K562 (cell line): Measurements from ENCODE around the gene FRMD3. TPM values are rescaled to one million over a fixed set of nuclear protein-coding genes. Genes with fewer than 3 reads are reported as not detected.

Experiments used
- ATAC-seq: fragments of 200-7000 bp; cut with Tn5 transposase; 3 replicates; pipeline ENCODE4 v1.9.1; 2020; ENCODE audit warnings: moderate library complexity
- BruUV-seq: library from RNA; stranded (reverse); fragments of 400-500 nt; replicated peaks from 2 replicates; lab custom pipeline; 2021; lab: Mats Ljungman, UMichigan
- CTCF ChIA-PET: fragments of 300-600 bp; formaldehyde crosslinking; extraction: SDS; loops from one replicate; lab custom pipeline; 2021; ENCODE audit warnings: low intra/inter-chr PET ratio; lab: Yijun Ruan, JAX
- POLR2A ChIA-PET: fragments of 300-600, 350-650 bp; sonication (Branson Sonifier 250); formaldehyde crosslinking; extraction: SDS; loops from one replicate; lab custom pipeline; 2021; ENCODE audit warnings: antibody characterized with exemption, inconsistent platforms; lab: Yijun Ruan, JAX
- DNase-seq, 4 experiments: peaks; one replicate each; pipeline versions ENCODE4 v3.0.0 to v3.0.0-alpha.2; 2011 to 2018; ENCODE audit warnings: low spot score in 3 of 4, mixed read lengths in 3 of 4; ENCODE audit errors: extremely low read depth in 1 of 4
- FAIRE-seq: peaks from 2 replicates; lab custom pipeline; 2011; peaks lifted over from hg19 to GRCh38; lab: Jason Lieb, UNC
- H2AFZ ChIP-seq: 2 replicates; pipeline ENCODE4 v1.6.0; 2011; ENCODE audit warnings: low read depth, low read length, control low read depth, inconsistent platforms
- H3K27ac ChIP-seq: fragments of 200-600 bp; 3 replicates; pipeline ENCODE4 v1.8.0; 2011; ENCODE audit warnings: low read depth, mild to moderate bottlenecking, control low read depth, inconsistent platforms, low read length, moderate library complexity, mixed read lengths; ENCODE audit errors: extremely low read depth
- H3K27me3 ChIP-seq, 2 experiments: fragments of 300-600 bp in 1 of 2; 2 replicates in 1 of 2; 3 replicates in 1 of 2; pipeline versions ENCODE4 v1.6.0 to v1.8.0; 2011; ENCODE audit warnings: inconsistent platforms in 2 of 2, low read length in 2 of 2, mild to moderate bottlenecking in 1 of 2, mixed read lengths in 1 of 2, moderate library complexity in 1 of 2; ENCODE audit not compliant: control insufficient read depth in 2 of 2, insufficient read depth in 2 of 2
- H3K36me3 ChIP-seq: fragments of 300-600 bp; 3 replicates; pipeline ENCODE4 v1.8.0; 2011; ENCODE audit warnings: mild to moderate bottlenecking, low read length, inconsistent platforms; ENCODE audit not compliant: control insufficient read depth, insufficient read depth
- H3K4me1 ChIP-seq, 2 experiments: fragments of 200-600 bp in 1 of 2; replicated peaks in 1 of 2; 2 replicates in 1 of 2; 3 replicates in 1 of 2; pipeline versions ENCODE4 v1.5.1 to v1.8.0; 2011; ENCODE audit warnings: inconsistent platforms in 2 of 2, low read length in 2 of 2, mild to moderate bottlenecking in 1 of 2, mixed read lengths in 1 of 2, moderate library complexity in 1 of 2; ENCODE audit not compliant: control insufficient read depth in 2 of 2, insufficient read depth in 2 of 2
- H3K4me2 ChIP-seq: 2 replicates; pipeline ENCODE4 v1.6.1; 2011; ENCODE audit warnings: low read length, control low read depth, inconsistent platforms, mixed read lengths; ENCODE audit not compliant: insufficient read depth
- H3K4me3 ChIP-seq: fragments of 200-600 bp; sonication (generic), shearing (Covaris generic); 2 replicates; pipeline ENCODE4 v1.5.1; 2016; ENCODE audit warnings: control low read depth, inconsistent platforms
- H3K79me2 ChIP-seq: fragments of 200-600 bp; 3 replicates; pipeline ENCODE4 v1.8.0; 2011; ENCODE audit warnings: low read length, inconsistent platforms; ENCODE audit not compliant: control insufficient read depth, insufficient read depth
- H3K9ac ChIP-seq, 2 experiments: 2 replicates each; pipeline versions ENCODE4 v1.6.0 to v1.6.1; 2011; ENCODE audit warnings: low read depth in 2 of 2, low read length in 2 of 2, control low read depth in 1 of 2, inconsistent platforms in 1 of 2, mild to moderate bottlenecking in 1 of 2, mixed read lengths in 1 of 2; ENCODE audit not compliant: insufficient read depth in 1 of 2
- H3K9me1 ChIP-seq: one replicate; pipeline ENCODE4 v1.6.0; 2011; ENCODE audit warnings: inconsistent platforms, mild to moderate bottlenecking, low read length, moderate library complexity; ENCODE audit not compliant: control insufficient read depth, insufficient read depth
- H3K9me3 ChIP-seq: replicated peaks from 2 replicates; pipeline ENCODE4 v1.5.1; 2011; ENCODE audit warnings: low read depth, low read length, inconsistent platforms; ENCODE audit not compliant: control insufficient read depth, insufficient read depth
- H4K20me1 ChIP-seq: replicated peaks from 2 replicates; pipeline ENCODE4 v1.6.1; 2011; ENCODE audit warnings: low read length, inconsistent platforms, mixed read lengths; ENCODE audit not compliant: control insufficient read depth, insufficient read depth
- SETDB1 ChIP-seq: IDR thresholded peaks from one replicate; pipeline ENCODE4 v1.6.1; 2012; ENCODE audit warnings: low read length, control low read depth, inconsistent platforms
- SIN3A ChIP-seq, 2 experiments: fragments of 150-350 bp in 1 of 2; IDR thresholded peaks; 2 replicates each; pipeline ENCODE4 v1.6.1; 2011 to 2016; ENCODE audit warnings: borderline replicate concordance in 2 of 2, low read depth in 2 of 2, low read length in 2 of 2, mild to moderate bottlenecking in 2 of 2, moderate library complexity in 2 of 2; ENCODE audit not compliant: control insufficient read depth in 1 of 2
- SMARCE1 ChIP-seq: fragments of 450-650 bp; IDR thresholded peaks from 2 replicates; pipeline ENCODE4 v1.7.1; 2016; ENCODE audit warnings: mild to moderate bottlenecking
- ZNF23 ChIP-seq: fragments of 250-450 bp; sonication (Bioruptor Pico); IDR thresholded peaks from 2 replicates; pipeline ENCODE4 v1.4.0; 2020; ENCODE audit warnings: mild to moderate bottlenecking
- ZNF57 ChIP-seq: fragments of 450-650 bp; formaldehyde crosslinking; IDR thresholded peaks from 2 replicates; pipeline ENCODE4 v1.4.0; 2020; ENCODE audit warnings: mild to moderate bottlenecking, moderate library complexity
- WGBS: fragments of 100-300 bp; shearing (Covaris generic); methylation state at CpG from one replicate; pipeline ENCODE4 v1.1.6; 2016; ENCODE audit warnings: low coverage, mixed read lengths; ENCODE audit not compliant: insufficient coverage; ENCODE audit errors: missing lambda C conversion rate; 5-methylcytosine and 5-hydroxymethylcytosine counted together
- in situ Hi-C: fragments of 300-500 bp; cut with MboI; formaldehyde crosslinking; loops from 4 replicates; pipeline ENCODE4 v1.15.0; 2018; ENCODE audit warnings: inconsistent platforms, mixed read lengths
- intact Hi-C: fragments of 100-400 bp; cut with micrococcal nuclease; formaldehyde crosslinking; loops from 2 replicates; pipeline ENCODE4 v1.14.2; 2022
- polyA plus RNA-seq, 8 experiments: library from polyadenylated mRNA; depleted of rRNA in 4 of 8; stranded (reverse) in 5 of 8; unstranded in 3 of 8; fragments of >200 nt; fragmentation: Nextera tagmentation in 2 of 8; fragmentation: Illumina TruSeq in 1 of 8; extraction: Ambion mirVana in 2 of 8; extraction: Trizol in 1 of 8; gene quantifications; 2 replicates each; pipeline versions ENCODE4 v1.2.1 to v1.2.3, GENCODE V29; 2011 to 2014; ENCODE audit warnings: inconsistent platforms in 1 of 8, missing spikeins in 1 of 8
- total RNA-seq, 7 experiments: library from RNA; depleted of rRNA in 6 of 7; stranded (reverse); fragments of >200 nt in 6 of 7; fragmentation: Illumina TruSeq in 2 of 7; extraction: Trizol in 2 of 7; gene quantifications; 2 replicates each; pipeline versions ENCODE4 v1.2.1 to v1.2.3, GENCODE V29; 2011 to 2021; ENCODE audit warnings: low replicate concordance in 1 of 7
- TF ChIP-seq, protein P1 (sequence below): fragments of 450-650 bp; IDR thresholded peaks from 2 replicates; pipeline ENCODE4 v1.6.1; 2016; ENCODE audit warnings: borderline replicate concordance

The FRMD3 gene
- total and polyA plus RNA-seq, 9 of the 15 experiments (the other 6 are each of a cell fraction or from before 2014, with no cell fraction given), result 0.09 to 0.51 (median 0.21) TPM

DNA sequence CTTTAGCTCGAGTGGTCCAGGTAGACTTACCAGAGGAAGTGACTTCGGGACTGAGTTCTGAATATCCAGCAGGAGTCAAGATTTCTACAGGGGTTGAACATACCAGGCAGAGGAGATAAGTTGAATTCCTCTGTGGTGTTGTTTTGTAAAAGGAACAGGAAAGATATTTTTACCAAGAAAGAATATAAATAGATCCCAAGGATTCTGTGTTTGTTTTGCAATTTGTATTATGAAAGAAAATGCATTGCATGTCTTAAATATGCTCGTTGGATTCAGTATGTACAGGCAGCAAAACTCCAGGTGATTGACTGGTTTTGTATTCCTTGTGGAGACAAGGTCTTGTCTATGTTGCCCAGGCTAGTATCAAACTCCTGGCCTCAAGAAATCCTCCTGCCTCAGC, 197.8 kb downstream of the FRMD3 start:
- Histone ChIP-seq H3K4me2 (no peak overlapping the region), H4K20me1 (no peaks in the 10 kb centered on the region)
- no peak for DNase-seq
- TF ChIP-seq ZNF23 (no peak), SMARCE1 (no peak), SIN3A (IDR thresholded peaks at IDR 0.05; ENCODE audit: borderline replicate concordance in 2 of 2, control insufficient read depth in 1 of 2, low read depth in 2 of 2, low read length in 2 of 2) (no peak), SETDB1 (no peak), ZNF57 (no peak)
- TF ChIP-seq, protein P1, sequence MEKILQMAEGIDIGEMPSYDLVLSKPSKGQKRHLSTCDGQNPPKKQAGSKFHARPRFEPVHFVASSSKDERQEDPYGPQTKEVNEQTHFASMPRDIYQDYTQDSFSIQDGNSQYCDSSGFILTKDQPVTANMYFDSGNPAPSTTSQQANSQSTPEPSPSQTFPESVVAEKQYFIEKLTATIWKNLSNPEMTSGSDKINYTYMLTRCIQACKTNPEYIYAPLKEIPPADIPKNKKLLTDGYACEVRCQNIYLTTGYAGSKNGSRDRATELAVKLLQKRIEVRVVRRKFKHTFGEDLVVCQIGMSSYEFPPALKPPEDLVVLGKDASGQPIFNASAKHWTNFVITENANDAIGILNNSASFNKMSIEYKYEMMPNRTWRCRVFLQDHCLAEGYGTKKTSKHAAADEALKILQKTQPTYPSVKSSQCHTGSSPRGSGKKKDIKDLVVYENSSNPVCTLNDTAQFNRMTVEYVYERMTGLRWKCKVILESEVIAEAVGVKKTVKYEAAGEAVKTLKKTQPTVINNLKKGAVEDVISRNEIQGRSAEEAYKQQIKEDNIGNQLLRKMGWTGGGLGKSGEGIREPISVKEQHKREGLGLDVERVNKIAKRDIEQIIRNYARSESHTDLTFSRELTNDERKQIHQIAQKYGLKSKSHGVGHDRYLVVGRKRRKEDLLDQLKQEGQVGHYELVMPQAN, result no peak
- TF ChIP-seq, all 486 proteins: peak for 0
- H3K9ac ChIP-seq, result no peak overlapping the region
- H2AFZ ChIP-seq, result no peak overlapping the region
- FAIRE-seq, result no peak
- no peaks in the 10 kb centered on the region for H3K36me3 ChIP-seq
- H3K9me3 ChIP-seq, result no peaks in the 10 kb centered on the region
- no TSS peak for BruUV-seq
- intact Hi-C loops (no loop called here), in situ Hi-C loops (loop anchor here (25.0 kb wide), 1 partner anchor 572 kb away; the partner anchor contains the start of gene KIF27)
- H3K4me3 ChIP-seq, result no peak overlapping the region
- H3K4me1 ChIP-seq, result no peaks in the 10 kb centered on the region
- H3K27ac ChIP-seq, result no peak overlapping the region
- ChIA-PET POLR2A (no interaction called here), CTCF (no interaction called here)
- ATAC-seq, result no peak
- no peaks in the 10 kb centered on the region for H3K9me1 ChIP-seq
- no peaks in the 10 kb centered on the region for H3K79me2 ChIP-seq
- H3K27me3 ChIP-seq, result no peaks in the 10 kb centered on the region
- 4% methylated on average over 3 of the region's 3 CpGs for whole genome bisulfite sequencing
